Activated CD8-positive, alpha-beta T cell treated with anti-CD3 and anti-CD28 coated beads for 36 hours (primary cell): ENCODE measurements around the gene CDC27. TPM values are rescaled to one million over a fixed set of nuclear protein-coding genes. Genes with fewer than 3 reads are reported as not detected.

Experiments
- ATAC-seq: fragments of 200-7000 bp; cut with Tn5 transposase; one replicate; pipeline ENCODE4 v1.10.0; 2021; ENCODE audit warnings: mild to moderate bottlenecking, moderate library complexity
- CTCF ChIA-PET: fragments of 350-600 bp; sonication (Branson Sonifier 250); formaldehyde crosslinking; loops from one replicate; lab custom pipeline; 2021; ENCODE audit warnings: antibody characterized with exemption; lab: Charles Lee
- POLR2A ChIA-PET: fragments of 350-600 bp; sonication (Branson Sonifier 250); formaldehyde crosslinking; loops from one replicate; lab custom pipeline; 2021; ENCODE audit warnings: antibody characterized with exemption; lab: Charles Lee
- DNase-seq: peaks from one replicate; pipeline ENCODE4 v3.0.0-alpha.2; 2020
- H3K27ac Mint-ChIP-seq: one replicate; pipeline ENCODE4 v1.8.0; 2021; ENCODE audit warnings: mild to moderate bottlenecking, mixed read lengths
- H3K27me3 Mint-ChIP-seq: one replicate; pipeline ENCODE4 v1.8.0; 2021; ENCODE audit warnings: mixed read lengths
- H3K36me3 Mint-ChIP-seq: one replicate; pipeline ENCODE4 v1.8.0; 2021; ENCODE audit warnings: low read depth, mixed read lengths
- H3K4me1 Mint-ChIP-seq: one replicate; pipeline ENCODE4 v1.8.0; 2021; ENCODE audit warnings: low read depth, mixed read lengths
- H3K4me3 Mint-ChIP-seq: one replicate; pipeline ENCODE4 v1.8.0; 2021; ENCODE audit warnings: mild to moderate bottlenecking, moderate library complexity, mixed read lengths
- H3K9me3 Mint-ChIP-seq: one replicate; pipeline ENCODE4 v1.8.0; 2021; ENCODE audit warnings: mixed read lengths
- CTCF ChIP-seq: fragments of 200-600 bp; IDR thresholded peaks from one replicate; pipeline ENCODE4 v1.8.0; 2022; ENCODE audit warnings: antibody characterized with exemption, mild to moderate bottlenecking
- intact Hi-C: fragments of 100-400 bp; cut with micrococcal nuclease; formaldehyde crosslinking; loops from one replicate; pipeline ENCODE4 v1.10.0; 2022
- total RNA-seq, 2 experiments: library from RNA; stranded (reverse); gene quantifications; one replicate each; pipeline ENCODE4 v1.2.3, GENCODE V29; 2021

The CDC27 gene
- total RNA-seq, 2 experiments from 2014 or later = 103 TPM

DNA sequence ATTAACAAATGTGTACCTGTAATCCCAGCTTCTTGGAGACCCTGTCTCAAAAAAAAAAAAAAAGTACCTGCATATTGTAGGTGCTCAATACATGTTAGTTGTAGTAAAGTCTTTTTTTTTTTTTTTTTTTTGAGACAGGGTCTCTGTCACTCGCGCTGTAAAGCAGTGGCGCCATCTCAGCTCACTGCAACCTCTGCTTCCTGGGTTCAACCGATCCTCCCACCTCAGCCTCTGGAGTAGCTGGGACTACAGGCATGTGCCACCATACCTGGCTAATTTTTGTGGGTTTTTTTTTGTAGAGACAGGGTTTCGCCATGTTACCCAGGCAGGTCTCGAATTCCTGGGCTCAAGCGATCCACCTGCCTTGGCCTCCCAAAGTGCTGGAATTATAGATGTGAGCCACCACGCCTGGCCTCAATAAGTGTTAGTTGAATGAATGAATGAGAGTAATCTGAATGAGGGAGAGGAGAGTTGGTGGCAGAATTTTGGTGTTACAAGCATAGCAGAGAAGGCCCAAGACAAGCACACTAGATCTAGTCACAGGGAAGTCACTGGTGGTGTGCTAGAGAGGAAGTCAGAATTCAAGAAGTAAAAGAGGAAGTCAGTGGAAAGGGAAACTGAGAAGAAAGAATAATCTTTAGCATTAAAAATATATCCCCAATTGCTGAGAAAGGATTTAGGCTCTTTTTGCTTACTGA, 10.7 kb upstream of the CDC27 start:
- no peak for TF ChIP-seq CTCF
- intact Hi-C loops = no loop called here
- ChIA-PET POLR2A (interaction anchor here (1.2 kb wide), 1 partner anchor 19 kb away, joined by 3 read pairs; no protein-coding TSS in a partner anchor), CTCF (interaction anchor here (1.8 kb wide), 1 partner anchor 9 kb away, joined by 7 read pairs; no protein-coding TSS in a partner anchor)
- ATAC-seq (no peak), DNase-seq (no peak)
- no peaks in the 10 kb centered on the region for H3K27me3 Mint-ChIP-seq
- H3K9me3 Mint-ChIP-seq = no peaks in the 10 kb centered on the region
- peak overlapping the region; percentile 57 for H3K27ac Mint-ChIP-seq
- no peaks in the 10 kb centered on the region for H3K36me3 Mint-ChIP-seq
- H3K4me1 Mint-ChIP-seq = peaks cover 29% of the 10 kb centered on the region
- no peak overlapping the region for H3K4me3 Mint-ChIP-seq

DNA sequence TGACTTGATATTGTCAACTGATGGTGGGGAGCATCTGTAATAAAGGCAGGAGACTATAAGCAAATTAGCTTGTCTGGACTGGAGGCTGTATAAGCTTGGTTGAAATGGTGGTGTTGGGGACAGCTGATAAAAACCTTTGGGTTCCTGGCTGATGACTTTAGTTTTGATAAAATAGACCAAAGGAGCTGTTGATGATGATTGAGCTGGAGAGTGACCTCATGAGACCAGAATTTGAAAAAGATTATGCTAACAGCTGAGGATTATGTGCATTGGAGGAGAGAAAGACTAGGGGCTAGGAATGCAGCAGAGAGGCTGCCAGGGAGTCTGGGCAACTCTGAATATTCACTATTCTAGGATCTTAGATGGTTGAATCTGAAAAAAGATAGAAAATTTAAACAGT, 8.7 kb upstream of the CDC27 start:
- no peaks in the 10 kb centered on the region for H3K9me3 Mint-ChIP-seq
- DNase-seq (no peak), ATAC-seq (no peak)
- no peak for TF ChIP-seq CTCF
- H3K4me3 Mint-ChIP-seq = no peak overlapping the region
- ChIA-PET POLR2A (no interaction called here), CTCF (no interaction called here)
- H3K27ac Mint-ChIP-seq = no peak overlapping the region
- no peaks in the 10 kb centered on the region for H3K36me3 Mint-ChIP-seq
- no peaks in the 10 kb centered on the region for H3K27me3 Mint-ChIP-seq
- intact Hi-C loops = no loop called here
- H3K4me1 Mint-ChIP-seq = peaks cover 12% of the 10 kb centered on the region

- H3K4me1 Mint-ChIP-seq = peaks cover 18% of the 10 kb centered on the region
- ChIA-PET CTCF (no interaction called here), POLR2A (no interaction called here)
- intact Hi-C loops = no loop called here
- H3K9me3 Mint-ChIP-seq = no peaks in the 10 kb centered on the region
- H3K27me3 Mint-ChIP-seq = no peaks in the 10 kb centered on the region
- H3K27ac Mint-ChIP-seq = no peak overlapping the region
- TF ChIP-seq CTCF = no peak
- DNase-seq = no peak
- H3K4me3 Mint-ChIP-seq = no peak overlapping the region
- ATAC-seq = no peak
- H3K36me3 Mint-ChIP-seq = no peaks in the 10 kb centered on the region
Measured at GRCh38 chr17:47193931-47194511, 4.9 kb upstream of the CDC27 start.

DNA sequence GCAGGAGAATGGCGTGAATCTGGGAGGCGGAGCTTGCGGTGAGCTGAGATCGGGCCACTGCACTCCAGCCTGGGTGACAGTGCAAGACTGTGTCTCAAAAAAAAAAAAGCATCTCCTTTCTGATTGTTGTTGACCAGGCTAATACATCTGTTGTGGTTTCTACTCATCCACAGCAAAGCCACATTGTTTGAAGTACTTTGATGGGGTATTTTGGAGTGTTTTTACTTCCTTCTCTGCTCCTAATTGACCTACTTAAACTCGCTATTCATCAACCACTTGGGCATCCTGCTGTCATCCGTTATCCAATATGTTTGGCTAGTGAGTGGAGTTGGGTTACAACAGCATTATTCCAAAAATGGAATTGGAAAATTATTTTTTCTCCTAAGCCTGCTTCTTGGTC, 3.5 kb upstream of the CDC27 start:
- H3K27me3 Mint-ChIP-seq = no peaks in the 10 kb centered on the region
- ChIA-PET POLR2A (no interaction called here), CTCF (no interaction called here)
- no peak for TF ChIP-seq CTCF
- no peaks in the 10 kb centered on the region for H3K9me3 Mint-ChIP-seq
- peaks cover 21% of the 10 kb centered on the region for H3K4me1 Mint-ChIP-seq
- no peak for DNase-seq
- no peak overlapping the region for H3K27ac Mint-ChIP-seq
- intact Hi-C loops = no loop called here
- peaks cover 8% of the 10 kb centered on the region for H3K36me3 Mint-ChIP-seq
- H3K4me3 Mint-ChIP-seq = no peak overlapping the region
- no peak for ATAC-seq

GRCh38 chr17:47190770-47191169, 1.7 kb upstream of the CDC27 start:
- no peak overlapping the region for H3K4me3 Mint-ChIP-seq
- no peak for DNase-seq
- intact Hi-C loops = no loop called here
- no peak for TF ChIP-seq CTCF
- peaks cover 15% of the 10 kb centered on the region for H3K36me3 Mint-ChIP-seq
- no peak overlapping the region for H3K27ac Mint-ChIP-seq
- no peaks in the 10 kb centered on the region for H3K9me3 Mint-ChIP-seq
- ChIA-PET POLR2A (interaction anchor here (1.0 to 1.1 kb wide), 2 partner anchors 8 to 28 kb away, joined by 3 read pairs; no protein-coding TSS in a partner anchor), CTCF (interaction anchor here (0.7 to 2.0 kb wide), 4 partner anchors 9 to 248 kb away, joined by 3 to 9 read pairs (median 5); no protein-coding TSS in a partner anchor)
- H3K4me1 Mint-ChIP-seq = peaks cover 33% of the 10 kb centered on the region
- no peaks in the 10 kb centered on the region for H3K27me3 Mint-ChIP-seq
- no peak for ATAC-seq
